Skeletal muscle satellite cell (primary cell): ENCODE data around the gene AATF. TPM values are rescaled to one million over a fixed set of nuclear protein-coding genes. Genes with fewer than 3 reads are reported as not detected.

Experiments
- H3K27me3 ChIP-seq: 2 replicates; pipeline ENCODE4 v1.7.0; 2013; ENCODE audit warnings: low read length; ENCODE audit not compliant: control insufficient read depth, insufficient read depth
- H3K36me3 ChIP-seq: 2 replicates; pipeline ENCODE4 v1.7.0; 2013; ENCODE audit warnings: mild to moderate bottlenecking, control low read depth, low read length; ENCODE audit not compliant: insufficient read depth
- H3K4me1 ChIP-seq: 2 replicates; pipeline ENCODE4 v1.7.0; 2013; ENCODE audit warnings: low read length; ENCODE audit not compliant: control insufficient read depth, insufficient read depth
- H3K4me2 ChIP-seq: 2 replicates; pipeline ENCODE4 v1.7.0; 2013; ENCODE audit warnings: mild to moderate bottlenecking, low read length
- H3K4me3 ChIP-seq: 2 replicates; pipeline ENCODE4 v1.7.0; 2013; ENCODE audit warnings: low read length
- H3K9ac ChIP-seq: 2 replicates; pipeline ENCODE4 v1.7.0; 2013; ENCODE audit warnings: mild to moderate bottlenecking, low read depth, low read length, moderate library complexity
- H3K9me3 ChIP-seq: replicated peaks from 2 replicates; pipeline ENCODE4 v1.7.0; 2013; ENCODE audit warnings: mild to moderate bottlenecking, control low read depth, low read length
- small RNA-seq: library from RNA; depleted of rRNA; stranded (forward); fragments of <200 nt; gene quantifications from one replicate; pipeline ENCODE3, GENCODE V24; 2012

The AATF gene

GRCh38 chr17:37103231-37103630, 154.5 kb downstream of the AATF start:
- Histone ChIP-seq H3K4me3 (no peak overlapping the region), H3K9ac (no peak overlapping the region), H3K4me2 (no peak overlapping the region), H3K27me3 (no peaks in the 10 kb centered on the region), H3K36me3 (peaks cover 18% of the 10 kb centered on the region), H3K4me1 (peaks cover 13% of the 10 kb centered on the region), H3K9me3 (no peaks in the 10 kb centered on the region)

DNA sequence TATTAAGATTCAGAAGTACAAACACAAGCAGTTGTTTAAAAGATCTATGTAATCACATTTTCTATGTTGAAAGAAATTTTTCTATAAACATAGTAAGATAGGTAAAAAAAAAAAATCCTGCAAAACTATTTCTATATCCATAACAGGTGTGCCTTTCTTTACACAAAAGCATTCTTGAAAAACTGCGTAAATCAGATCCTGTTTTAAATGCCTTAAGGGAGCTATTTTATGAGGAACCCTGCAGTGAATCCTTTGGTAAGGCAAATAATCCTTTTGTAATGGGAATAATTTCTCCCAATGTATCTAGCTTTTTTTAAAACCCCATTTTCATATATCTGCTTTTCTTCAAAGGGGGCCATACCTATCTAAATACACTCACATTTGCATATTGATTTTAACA, 157.3 kb downstream of the AATF start:
- no peak overlapping the region for H3K4me3 ChIP-seq
- H3K27me3 ChIP-seq: no peaks in the 10 kb centered on the region
- H3K4me2 ChIP-seq: no peak overlapping the region
- peaks cover 30% of the 10 kb centered on the region for H3K36me3 ChIP-seq
- H3K9me3 ChIP-seq: no peaks in the 10 kb centered on the region
- no peak overlapping the region for H3K9ac ChIP-seq
- peaks cover 11% of the 10 kb centered on the region for H3K4me1 ChIP-seq

Small RNA genes within 50 kb of the gene (small RNA-seq; reads per million reads assigned to genes)
- gene AC243773.2 (not detected), gene MIR2909 (not detected)
